NCI-H1417 treated with DMSO at 0.1 percent for 48 hours (cell line): ENCODE data around the gene SPR.

Experiments
- DNase-seq: peaks from one replicate; lab custom pipeline; 2025; lab: John Stamatoyannopoulos, UW

Gene SPR

DNA sequence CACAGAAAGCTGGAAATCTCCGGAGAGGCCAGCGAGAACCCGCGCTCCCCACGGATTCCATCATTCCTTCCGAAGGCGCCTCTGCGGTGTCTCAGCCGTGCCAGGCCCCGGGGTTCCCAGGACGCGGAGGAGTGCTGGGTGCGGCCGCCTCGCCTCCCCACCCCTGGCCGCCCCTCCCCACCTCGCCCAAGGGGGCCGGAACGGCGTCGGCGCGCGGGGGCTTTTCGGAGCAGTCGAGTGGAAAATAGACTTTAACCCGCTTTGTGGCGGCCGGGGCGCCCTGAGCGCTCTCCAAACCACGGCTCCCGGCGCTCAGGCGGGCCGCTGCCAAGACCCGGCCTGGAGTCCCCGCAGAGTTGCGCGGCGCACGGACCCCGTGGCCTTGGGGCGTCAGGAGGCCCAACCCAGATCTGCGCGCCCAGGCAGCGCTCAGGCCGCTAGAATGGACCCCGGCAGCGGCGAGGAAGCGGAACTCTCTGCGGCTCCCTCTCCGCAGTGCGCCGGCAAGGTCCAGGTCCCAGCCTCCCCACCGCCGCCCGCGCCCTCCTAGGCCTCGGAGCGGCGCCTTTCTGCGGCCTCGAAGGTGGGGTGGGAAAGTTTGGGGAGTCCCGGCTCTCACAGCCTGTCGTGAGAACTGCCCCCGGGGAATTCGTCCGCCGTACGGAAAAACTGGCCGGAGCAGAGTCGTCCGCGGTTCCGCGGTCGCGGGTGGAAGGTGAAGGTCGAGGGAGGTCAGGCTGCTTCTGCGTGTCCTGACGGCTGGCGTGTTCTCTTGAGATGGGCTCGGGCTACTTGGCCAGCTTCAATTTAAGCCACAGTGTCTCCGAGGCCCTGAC is 28.9 kb downstream of the SPR start:
- DNase-seq = no peak

DNA sequence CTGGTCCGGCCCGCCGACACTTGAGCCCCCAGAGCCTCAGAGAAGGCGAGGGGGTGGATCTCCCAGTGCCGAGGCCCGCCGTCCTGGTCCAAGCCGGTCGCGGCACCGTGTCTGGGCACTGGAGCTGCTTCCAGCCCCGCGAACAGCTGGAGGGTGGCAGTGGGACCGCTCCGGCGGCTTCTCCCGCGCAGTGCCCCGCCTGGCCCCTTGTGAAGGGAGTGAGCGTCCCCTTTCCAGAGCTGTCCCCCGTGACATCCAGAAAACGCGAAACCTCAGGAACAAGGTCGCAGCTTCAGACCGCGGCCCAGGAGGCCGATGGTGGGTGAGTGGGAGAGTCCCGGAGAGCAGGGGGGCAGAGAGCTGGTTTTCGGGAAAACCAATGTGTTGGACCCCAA is 29.5 kb downstream of the SPR start:
- no peak for DNase-seq

DNA sequence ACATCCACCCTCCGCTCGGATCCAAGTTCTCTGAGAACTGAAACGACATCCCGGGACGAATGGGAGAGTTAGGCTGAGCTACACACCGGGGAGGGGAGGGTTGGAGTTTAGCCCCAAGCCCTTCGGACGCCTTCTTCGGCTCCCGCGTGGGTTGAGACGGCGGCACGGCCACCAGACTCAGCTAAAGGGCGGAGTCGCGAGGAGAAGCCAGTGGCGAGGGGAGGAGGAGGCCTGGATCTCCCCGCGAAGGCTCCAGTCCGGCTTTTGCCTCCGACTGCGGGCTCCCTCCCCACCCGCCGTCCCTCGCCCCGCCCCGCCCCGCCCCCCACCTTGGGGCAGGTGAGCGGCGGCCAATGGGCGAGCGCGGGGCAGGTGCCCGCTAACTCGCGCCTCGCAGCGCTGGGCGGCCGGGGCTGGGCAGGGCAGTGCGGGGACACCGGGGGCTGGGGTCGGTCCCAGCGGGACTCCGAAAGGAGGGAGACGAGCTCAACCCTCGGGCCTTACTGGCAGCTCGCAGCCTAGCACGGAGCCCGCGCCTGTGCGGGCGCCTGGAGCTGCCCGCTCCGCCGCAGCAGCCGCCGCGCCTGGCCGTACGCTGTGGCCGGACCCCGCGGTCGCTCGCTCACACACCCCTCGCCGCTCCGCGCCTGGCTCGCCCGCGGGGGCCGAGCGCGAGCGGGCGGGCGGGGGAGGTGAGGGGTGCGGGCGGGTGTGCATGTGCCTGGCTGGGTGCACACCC is 30.1 kb downstream of the SPR start, which contains the start of gene EMX1:
Gene EMX1 (plus strand): TSS at position 382 of the 739 bp plus-strand sequence. CDS start 334 bp downstream, at position 716.
- DNase-seq = no peak

DNA sequence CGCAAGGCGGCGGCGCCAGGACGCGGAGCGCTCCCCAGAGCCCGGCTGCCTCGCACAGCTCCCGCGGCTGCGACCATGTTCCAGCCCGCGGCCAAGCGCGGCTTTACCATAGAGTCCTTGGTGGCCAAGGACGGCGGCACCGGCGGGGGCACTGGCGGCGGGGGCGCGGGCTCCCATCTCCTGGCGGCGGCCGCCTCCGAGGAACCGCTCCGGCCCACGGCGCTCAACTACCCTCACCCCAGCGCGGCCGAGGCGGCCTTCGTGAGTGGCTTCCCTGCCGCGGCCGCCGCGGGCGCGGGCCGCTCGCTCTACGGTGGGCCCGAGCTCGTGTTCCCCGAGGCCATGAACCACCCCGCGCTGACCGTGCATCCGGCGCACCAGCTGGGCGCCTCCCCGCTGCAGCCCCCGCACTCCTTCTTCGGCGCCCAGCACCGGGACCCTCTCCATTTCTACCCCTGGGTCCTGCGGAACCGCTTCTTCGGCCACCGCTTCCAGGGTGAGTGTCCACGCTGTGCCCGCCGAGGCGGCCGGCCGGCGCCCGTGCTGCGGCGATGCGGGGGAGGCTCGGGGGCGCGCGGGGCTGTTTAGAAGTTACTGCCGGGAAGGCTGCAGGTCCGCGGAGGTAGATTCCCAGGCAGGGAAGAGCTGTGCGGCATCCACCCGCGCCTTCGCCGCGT is 30.8 kb downstream of the SPR start:
- no peak for DNase-seq

DNA sequence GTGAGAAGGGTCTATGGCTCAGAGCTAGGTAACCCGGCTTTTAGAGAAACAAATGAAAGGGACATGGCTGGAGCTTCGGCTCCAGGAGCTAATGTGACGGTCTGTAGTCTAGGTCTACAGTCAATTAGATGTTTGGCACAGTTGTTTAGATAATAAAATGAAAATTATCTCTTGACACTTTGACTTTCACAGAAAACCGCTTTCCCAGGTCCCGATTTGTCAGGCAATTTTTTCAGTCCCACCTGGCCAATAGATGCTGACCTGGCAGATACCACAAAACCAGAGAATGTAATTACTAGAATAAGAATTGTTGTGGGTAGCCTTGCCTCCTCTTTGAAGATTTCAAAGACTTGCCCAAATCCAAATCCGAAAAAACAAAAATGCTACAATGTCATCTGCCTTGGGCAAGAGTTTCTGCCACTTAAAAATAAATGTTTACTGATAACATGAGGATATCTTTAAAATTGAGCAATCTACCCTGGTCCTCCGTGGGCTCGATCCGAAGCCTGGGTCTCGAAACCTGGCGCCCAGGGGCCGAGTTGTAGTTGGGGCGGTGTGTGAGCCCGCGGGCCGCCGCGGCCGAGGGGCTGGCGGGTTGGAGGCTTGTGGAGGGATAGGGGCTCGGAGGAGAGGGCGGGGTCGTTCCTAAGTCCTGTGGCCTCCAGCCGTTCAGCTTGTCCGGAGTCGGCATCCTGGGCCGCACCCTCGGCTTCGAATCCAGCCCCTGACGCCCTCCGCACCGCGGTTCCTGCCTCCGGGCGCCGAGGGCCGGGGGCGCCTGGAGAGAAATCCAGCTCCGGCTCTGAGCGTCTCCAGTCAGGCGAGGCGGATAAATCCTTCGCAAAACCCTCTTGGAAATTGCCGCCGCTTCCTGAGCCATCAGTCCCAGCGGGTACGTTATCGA is 32.5 kb downstream of the SPR start:
- DNase-seq = no peak

DNA sequence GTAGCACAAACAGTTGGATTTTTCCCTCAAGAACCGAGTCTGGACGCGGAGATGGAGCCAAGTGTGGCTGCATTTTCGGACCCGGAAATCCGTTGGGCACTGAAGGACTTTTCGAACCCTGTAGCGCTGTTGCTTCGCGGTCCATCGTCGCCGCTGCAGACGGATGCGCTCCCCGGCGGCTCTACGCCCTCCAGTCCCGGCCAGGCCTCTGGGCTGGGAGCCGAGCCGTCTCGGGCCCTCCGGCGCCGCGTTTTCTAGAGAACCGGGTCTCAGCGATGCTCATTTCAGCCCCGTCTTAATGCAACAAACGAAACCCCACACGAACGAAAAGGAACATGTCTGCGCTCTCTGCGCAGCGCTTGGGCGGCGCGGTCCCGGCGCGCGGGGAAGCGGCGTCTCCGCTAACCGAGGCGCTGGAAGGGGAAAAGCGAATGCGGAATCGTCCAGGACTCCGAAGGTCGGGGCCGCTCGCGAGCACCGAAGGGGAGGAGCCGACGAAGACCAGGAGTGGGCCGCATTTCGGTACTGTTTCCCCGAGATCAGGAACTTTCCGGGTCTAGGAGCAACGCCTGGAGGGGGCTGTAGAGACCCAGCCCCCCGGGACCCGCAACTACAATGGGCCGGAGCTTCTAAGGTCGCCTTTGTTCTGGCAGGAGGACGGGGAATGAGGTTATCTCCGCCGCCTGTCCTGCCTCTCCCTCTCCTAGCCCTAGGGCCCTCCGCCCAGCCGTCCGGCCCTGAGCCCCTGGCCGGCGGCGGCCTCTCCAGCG is 33.3 kb downstream of the SPR start:
- no peak for DNase-seq

DNA sequence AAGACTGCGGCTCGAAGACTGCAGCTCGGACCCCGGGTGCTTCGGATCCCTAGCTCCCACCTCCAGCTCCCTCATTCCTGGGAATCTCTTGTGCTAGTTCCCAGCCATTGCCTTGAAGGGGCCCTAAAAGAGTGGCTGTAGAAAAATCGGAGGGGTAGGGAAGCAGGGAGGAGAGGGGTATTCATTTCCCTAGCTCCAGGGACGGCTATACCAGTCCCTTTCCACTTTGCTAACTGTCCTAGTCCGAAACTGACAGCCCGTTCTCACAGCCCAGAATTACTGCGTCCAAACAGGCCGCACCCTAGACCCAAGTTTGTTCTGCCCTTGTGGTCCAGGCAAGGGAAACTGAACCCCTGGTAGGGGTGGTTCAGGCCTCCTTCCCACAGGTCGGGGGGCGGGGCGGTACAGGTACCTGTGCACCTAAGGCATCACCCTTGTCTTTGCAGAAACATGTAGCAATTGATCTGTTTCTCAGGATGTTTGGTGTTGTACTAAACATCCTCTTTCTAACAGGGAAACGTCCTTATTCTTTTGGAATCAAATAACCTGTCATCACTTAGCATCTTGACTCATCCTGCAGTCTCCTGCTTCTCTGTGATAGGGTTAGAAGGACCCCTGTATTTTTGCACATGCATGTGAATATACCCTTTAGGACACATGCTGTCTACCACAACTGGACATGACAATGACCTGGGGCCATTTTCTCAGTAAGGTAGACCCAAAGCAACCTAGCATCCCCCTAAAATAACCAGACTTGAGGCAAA is 34.1 kb downstream of the SPR start:
- DNase-seq = no peak

DNA sequence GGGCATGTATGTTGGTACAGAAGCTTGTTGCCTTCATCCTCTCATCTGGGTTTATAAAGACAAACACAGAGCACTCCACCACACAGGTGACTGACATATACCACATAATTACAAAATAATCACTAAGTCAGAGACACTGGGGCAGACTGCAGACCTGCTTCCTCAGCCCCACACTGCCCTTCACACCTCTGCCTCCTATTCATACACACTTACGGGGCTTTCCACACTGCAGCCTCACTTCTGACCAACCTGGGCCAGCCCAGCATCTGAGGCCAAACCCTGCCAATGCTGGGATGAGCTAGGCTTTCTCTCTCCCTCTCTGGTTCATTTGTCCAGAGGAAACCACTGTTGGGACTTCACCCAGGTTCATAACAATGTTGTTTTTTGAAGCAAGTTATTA is 34.6 kb downstream of the SPR start:
- DNase-seq = no peak

DNA sequence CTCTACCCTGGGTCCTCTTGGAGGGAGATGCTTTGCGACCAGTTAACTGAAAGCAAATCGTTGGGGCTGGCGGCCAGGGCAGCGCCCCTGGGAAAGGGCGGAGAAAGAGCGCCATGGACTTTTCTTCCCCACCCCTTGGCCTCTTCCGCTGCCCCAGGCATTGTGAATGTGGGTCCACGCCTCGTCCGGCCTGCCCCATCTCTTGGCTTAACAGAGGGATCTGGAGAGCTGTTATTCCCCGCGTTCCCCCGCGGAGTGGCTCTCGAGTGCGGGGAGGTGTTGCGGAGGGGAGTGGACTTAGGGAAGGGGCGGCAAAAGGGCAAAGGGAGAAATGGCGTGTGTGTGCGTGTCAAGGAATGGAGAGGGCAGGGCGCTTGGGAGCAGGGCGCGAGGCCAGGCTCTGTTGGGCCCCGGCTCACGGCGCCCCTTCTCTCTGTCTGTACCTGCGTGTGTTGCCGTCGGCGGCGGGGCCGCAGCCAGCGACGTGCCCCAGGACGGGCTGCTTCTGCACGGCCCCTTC is 36.7 kb downstream of the SPR start:
- DNase-seq = no peak

DNA sequence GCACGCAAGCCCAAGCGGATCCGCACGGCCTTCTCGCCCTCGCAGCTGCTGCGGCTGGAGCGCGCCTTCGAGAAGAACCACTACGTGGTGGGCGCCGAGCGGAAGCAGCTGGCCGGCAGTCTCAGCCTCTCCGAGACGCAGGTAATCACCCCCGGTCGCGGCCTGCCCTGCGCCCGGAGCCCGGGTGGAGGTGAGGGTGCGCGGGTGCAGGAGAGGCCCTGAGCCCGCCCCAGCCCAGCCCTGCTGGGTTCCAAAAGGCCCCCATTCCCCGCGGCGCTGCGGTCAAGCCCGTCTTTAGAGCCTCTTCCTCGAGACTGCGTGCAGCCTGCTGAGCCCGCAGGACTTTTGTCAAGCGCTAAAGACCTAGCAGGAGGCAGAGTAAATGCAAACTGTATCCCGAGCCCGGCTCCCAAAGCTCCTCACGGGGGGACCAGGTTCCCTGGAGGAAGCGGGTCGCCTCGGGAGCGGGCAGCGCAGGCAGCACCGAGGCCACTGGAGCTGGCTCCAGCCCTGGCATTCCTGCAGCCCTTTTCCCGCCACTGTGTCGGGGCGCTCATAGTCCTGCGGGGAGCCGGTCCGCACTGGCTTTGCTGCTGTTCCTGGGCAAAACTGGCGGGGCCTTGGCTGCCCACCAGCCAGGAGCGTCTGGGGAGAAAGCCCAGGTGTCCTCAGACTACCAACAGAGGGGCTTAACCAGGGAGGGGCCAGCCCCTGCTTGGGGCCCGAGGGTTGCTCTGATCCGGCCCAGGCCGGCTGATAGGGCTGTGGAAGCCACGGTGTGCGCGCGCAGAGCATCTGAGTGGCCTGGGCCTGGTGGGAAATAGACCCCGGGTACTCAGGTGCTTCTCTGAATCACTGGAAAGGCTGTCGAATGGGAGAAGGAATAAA is 37.4 kb downstream of the SPR start:
- DNase-seq = no peak

DNA sequence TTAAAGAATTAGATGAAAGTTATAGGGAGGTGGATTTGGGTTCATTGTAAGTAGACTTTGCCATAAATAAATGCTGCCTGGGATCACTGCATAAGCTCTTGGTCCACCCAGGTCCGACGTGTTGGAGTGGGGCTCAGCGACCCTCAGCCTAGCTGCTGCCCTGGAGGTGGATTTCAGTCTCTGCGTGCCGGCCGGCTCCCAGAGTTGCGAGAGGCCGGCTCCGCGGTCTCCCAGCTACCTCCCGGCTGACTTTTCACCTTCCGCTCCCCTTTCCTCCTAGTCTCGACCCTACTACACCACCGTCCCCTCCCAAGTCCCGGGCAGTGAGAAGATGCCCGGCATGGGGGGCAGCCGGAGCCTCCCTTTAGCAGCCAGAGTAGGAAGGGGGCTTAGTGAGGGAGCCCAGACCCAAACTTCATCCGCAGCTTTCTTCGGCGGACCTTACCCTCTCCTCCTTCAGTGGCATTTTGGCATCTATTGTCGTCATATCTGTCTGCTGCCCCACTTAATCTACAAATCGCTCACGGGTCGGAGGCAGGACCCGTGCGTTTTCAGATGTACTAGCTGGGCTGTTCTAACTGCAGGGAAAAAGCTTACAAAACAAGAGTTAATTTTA is 38.2 kb downstream of the SPR start:
- no peak for DNase-seq

DNA sequence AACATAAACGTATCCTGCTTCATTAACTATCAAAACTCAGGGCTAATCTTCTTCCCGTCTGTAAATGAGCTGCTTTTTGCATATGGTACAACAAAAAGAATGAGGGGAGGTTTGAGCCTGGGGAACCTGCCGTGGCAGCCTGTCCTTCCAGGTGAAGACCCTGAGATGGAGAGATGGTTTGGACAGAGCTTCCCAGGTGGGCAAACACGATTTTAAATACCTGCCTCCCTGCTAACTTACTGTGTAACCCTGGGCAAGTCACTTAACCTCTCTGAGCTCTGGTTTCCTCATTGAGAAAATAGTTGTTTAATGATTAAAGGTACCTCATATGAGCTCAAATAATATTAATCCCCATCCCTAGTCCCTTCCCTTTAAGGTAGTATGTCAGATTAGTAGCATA is 39.2 kb downstream of the SPR start:
- DNase-seq = no peak

DNA sequence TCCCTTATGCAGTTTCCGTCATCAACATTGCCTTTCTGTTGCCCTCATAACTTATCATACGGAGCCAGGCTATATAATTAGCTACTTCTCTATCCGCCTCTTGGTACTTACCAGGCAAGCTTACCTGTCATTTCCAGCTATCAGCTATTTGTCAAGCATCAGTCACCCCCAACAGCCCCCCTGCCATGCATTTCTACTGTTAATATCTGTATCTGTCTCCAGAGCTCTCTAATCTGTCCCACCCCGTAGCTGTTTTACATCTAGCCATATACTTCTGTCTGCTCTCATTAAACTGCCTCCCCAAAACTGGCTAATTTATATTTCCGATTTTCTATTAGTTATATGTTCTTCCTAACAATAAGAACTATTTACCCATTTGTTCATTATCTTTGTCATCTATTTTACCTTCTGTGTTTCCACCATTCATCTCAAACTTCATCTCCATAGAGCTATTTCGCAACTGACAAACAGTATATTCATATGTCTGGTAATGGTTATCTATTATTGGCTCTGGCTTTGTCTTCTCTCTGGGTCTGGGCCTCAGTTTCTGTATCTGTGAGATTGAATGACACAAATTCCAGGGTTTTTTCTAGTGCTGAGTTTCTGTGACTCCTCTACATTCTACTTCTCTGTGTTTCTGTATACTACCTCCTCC is 39.7 kb downstream of the SPR start:
- DNase-seq = no peak

DNA sequence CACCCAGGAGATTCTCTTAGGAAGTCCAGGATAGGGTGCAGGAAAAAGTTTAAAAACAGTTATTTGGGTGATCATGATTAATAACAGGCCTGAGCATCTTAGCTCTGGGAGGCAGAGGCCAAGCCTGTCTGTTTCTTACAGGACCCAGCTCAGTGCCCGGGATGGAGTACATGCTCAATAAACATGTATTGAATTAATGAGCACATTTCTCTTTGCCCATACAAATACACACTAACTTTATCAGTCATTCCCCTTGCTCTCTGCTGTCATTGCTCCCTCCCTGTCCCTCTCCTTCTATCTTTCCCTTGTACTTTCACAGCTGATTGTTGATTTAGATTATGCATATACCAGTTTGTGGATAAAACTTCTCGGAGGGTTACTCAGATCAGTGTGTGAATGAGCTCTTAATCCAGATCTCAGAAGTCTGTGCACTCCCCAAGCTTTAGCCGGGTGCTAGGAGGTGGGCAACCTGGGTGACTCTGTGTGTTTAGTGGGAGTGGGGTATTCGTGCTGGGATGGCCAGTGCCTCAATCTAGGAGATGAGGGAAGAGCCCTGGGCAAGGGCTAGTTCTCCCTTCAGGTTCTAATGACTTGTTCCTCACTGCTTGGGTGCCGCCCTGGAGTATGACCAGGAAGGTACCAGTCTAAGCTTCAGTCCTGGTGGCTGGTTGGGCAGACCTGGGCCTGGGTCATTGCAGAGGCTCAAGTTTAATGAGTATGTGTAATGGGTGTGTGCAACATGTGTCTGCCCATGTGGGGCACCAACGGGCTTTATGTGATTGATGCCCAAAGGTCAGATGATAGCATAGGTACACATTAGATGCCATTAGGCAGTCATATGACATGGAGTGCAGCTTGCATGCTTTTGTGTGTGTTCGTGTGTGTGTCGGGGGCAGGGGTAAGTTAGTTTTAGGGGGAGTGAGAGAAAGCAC is 40.7 kb downstream of the SPR start:
- DNase-seq = no peak

DNA sequence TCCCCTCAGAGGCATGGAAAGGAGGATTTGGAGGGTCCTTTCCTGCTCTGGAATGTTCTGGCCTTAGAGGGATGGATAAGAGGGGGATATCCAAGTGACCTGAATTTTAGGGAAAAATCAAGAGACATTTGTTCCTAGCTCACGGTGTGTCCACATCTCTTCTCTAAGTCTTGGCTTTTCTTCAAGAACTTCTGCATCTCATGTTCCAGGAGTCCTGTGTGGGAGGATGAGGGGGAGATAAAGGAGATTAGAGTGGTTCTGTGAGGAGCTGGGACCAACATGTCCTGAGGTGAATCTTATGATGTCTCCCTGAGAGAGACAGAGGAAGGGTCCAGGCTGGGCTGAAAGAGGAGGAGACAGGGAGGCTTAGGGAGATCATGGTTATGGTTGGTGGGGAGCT is 41.8 kb downstream of the SPR start:
- no peak for DNase-seq

DNA sequence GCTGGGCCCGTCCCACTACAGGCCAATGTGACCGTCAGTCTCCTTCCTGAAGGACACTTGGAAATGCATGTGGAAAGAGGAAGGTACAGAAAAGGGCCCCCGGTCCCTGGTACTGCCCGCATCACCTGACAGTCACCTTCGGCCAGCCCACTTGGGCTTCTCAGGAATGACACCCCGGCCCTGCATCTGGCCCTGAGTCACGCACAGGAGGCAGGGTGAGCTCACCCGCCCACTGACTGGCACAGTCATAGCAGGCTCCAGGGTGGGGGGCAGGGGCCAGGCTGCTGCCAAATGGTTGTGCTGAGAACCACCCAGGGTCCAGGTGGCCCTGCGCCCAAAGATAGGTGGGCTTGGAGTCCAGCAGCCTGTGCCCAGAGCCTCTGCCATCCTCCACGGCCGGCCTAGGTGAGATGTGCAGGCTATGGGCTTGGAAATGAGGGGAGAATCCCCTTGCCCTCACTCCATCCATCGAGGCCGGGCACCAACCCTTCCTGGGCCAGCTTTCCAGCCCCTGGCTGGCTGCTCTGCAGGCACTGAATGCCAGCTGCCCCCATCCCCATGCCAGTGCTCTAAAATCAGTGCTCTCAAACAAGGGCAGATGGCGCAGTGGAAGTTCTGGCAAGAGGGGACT is 44.2 kb downstream of the SPR start:
- no peak for DNase-seq
